A549 (cell line): ENCODE results near the gene DDX54. TPM values are rescaled to one million over a fixed set of nuclear protein-coding genes. Genes with fewer than 3 reads are reported as not detected.
A peak's percentile ranks its signal among the peaks of the same experiment; 100 is the strongest.

ENCODE experiments used
- ATAC-seq, 2 experiments: fragments of 200-7000 bp in 1 of 2; fragments of >200 bp in 1 of 2; cut with Nextera tagmentation in 1 of 2; cut with Tn5 transposase in 1 of 2; 3 replicates each; pipeline versions ENCODE4 v1.8.0 to v1.9.1; 2018 to 2020; ENCODE audit warnings: mild to moderate bottlenecking in 1 of 2, moderate library complexity in 1 of 2
- CTCF ChIA-PET: fragments of 300-600 bp; sonication (Branson Sonifier 250); formaldehyde crosslinking; extraction: SDS; loops from one replicate; lab custom pipeline; 2021; ENCODE audit warnings: antibody characterized with exemption, inconsistent platforms; lab: Yijun Ruan, JAX
- POLR2A ChIA-PET: fragments of 350-600 bp; formaldehyde crosslinking; extraction: SDS; loops from one replicate; lab custom pipeline; 2021; ENCODE audit warnings: antibody characterized with exemption, inconsistent platforms; lab: Yijun Ruan, JAX
- DNase-seq, 2 experiments: peaks; one replicate each; pipeline versions ENCODE4 v3.0.0 to v3.0.0-alpha.2; 2011 to 2016; ENCODE audit warnings: low read depth in 1 of 2, low spot score in 1 of 2
- FAIRE-seq: peaks from 2 replicates; lab custom pipeline; 2011; peaks lifted over from hg19 to GRCh38; lab: Jason Lieb, UNC
- H3K27ac ChIP-seq, 2 experiments: fragments of >200 bp; sonication (Bioruptor Twin); formaldehyde crosslinking; 3 replicates each; pipeline ENCODE4 v1.5.1; 2016 to 2017
- H3K4me1 ChIP-seq: fragments of >200 bp; sonication (Bioruptor Twin); formaldehyde crosslinking; 3 replicates; pipeline ENCODE4 v1.6.1; 2016
- H3K4me2 ChIP-seq: fragments of >200 bp; sonication (Bioruptor Twin); formaldehyde crosslinking; 3 replicates; pipeline ENCODE4 v1.6.1; 2016
- H3K4me3 ChIP-seq: fragments of >200 bp; sonication (Bioruptor Twin); formaldehyde crosslinking; 3 replicates; pipeline ENCODE4 v1.5.1; 2016
- H3K9me3 ChIP-seq: fragments of >200 bp; sonication (Bioruptor Twin); formaldehyde crosslinking; 3 replicates; pipeline ENCODE4 v1.6.1; 2016
- BHLHE40 ChIP-seq: IDR thresholded peaks from 2 replicates; pipeline ENCODE4 v1.6.1; 2012; ENCODE audit warnings: low read depth, low read length, inconsistent platforms
- CBX2 ChIP-seq: fragments of 200-600 bp; sonication (generic); IDR thresholded peaks from 2 replicates; pipeline ENCODE4 v1.6.1; 2016; ENCODE audit warnings: low read depth, mild to moderate bottlenecking, borderline replicate concordance
- CBX8 ChIP-seq: fragments of 200-600 bp; sonication (generic); IDR thresholded peaks from 2 replicates; pipeline ENCODE4 v1.6.1; 2016
- CHD4 ChIP-seq: fragments of 200-600 bp; sonication (generic); IDR thresholded peaks from 2 replicates; pipeline ENCODE4 v1.6.1; 2016; ENCODE audit warnings: antibody characterized with exemption, mild to moderate bottlenecking, borderline replicate concordance
- EHMT2 ChIP-seq: fragments of 200-600 bp; sonication (generic); IDR thresholded peaks from 2 replicates; pipeline ENCODE4 v1.6.1; 2016; ENCODE audit warnings: antibody characterized with exemption, low read depth, mild to moderate bottlenecking, moderate library complexity
- ESRRA ChIP-seq: fragments of 150-350 bp; IDR thresholded peaks from 2 replicates; pipeline ENCODE4 v1.6.1; 2014; ENCODE audit warnings: mild to moderate bottlenecking, low read length, borderline replicate concordance
- FOSL2 ChIP-seq, 2 experiments: fragments of 450-650 bp in 1 of 2; fragments of >200 bp in 1 of 2; sonication (Bioruptor Twin) in 1 of 2; formaldehyde crosslinking; IDR thresholded peaks; 2 replicates each; pipeline versions ENCODE4 v1.5.0 to v1.6.1; 2016 to 2020; ENCODE audit warnings: mild to moderate bottlenecking in 1 of 2, moderate library complexity in 1 of 2
- HEYL ChIP-seq: fragments of 250-450 bp; sonication (Bioruptor Pico); IDR thresholded peaks from 2 replicates; pipeline ENCODE4 v1.8.0; 2021; ENCODE audit warnings: mild to moderate bottlenecking, moderate library complexity
- HOXA7 ChIP-seq: fragments of 250-450 bp; sonication (Bioruptor Pico); IDR thresholded peaks from 2 replicates; pipeline ENCODE4 v1.5.0; 2020; ENCODE audit warnings: mild to moderate bottlenecking, moderate library complexity
- HOXB13 ChIP-seq: fragments of 250-450 bp; sonication (Bioruptor Pico); IDR thresholded peaks from 2 replicates; pipeline ENCODE4 v1.5.0; 2020; ENCODE audit warnings: low read depth, mild to moderate bottlenecking, moderate library complexity
- HOXB5 ChIP-seq: fragments of 250-450 bp; sonication (Bioruptor Pico); IDR thresholded peaks from 2 replicates; pipeline ENCODE4 v1.5.0; 2020; ENCODE audit warnings: mild to moderate bottlenecking, moderate library complexity
- JUNB ChIP-seq: fragments of >200 bp; sonication (Bioruptor Twin); formaldehyde crosslinking; IDR thresholded peaks from 2 replicates; pipeline ENCODE4 v1.6.1; 2016
- MAZ ChIP-seq: fragments of 150-350 bp; IDR thresholded peaks from 2 replicates; pipeline ENCODE4 v1.6.1; 2014; ENCODE audit warnings: antibody characterized with exemption, low read depth, low read length, borderline replicate concordance
- MYC ChIP-seq: IDR thresholded peaks from 2 replicates; pipeline ENCODE4 v1.6.1; 2012; ENCODE audit warnings: mild to moderate bottlenecking, inconsistent platforms, low read length, improper control_type of control experiment, borderline replicate concordance
- NFE2L2 ChIP-seq: fragments of 150-350 bp; conservative IDR thresholded peaks from 2 replicates; pipeline ENCODE4 v1.6.1; 2014; ENCODE audit warnings: low read length
- NPAS2 ChIP-seq: fragments of 250-450 bp; sonication (Bioruptor Pico); IDR thresholded peaks from 2 replicates; pipeline ENCODE4 v1.8.0; 2022; ENCODE audit warnings: mild to moderate bottlenecking, moderate library complexity, borderline replicate concordance
- NR3C1 ChIP-seq: fragments of >200 bp; sonication (Bioruptor Twin); formaldehyde crosslinking; IDR thresholded peaks from 3 replicates; pipeline ENCODE4 v1.6.1; 2017
- PHF8 ChIP-seq: fragments of 200-600 bp; sonication (generic); IDR thresholded peaks from 2 replicates; pipeline ENCODE4 v1.6.1; 2016; ENCODE audit warnings: low read depth, mild to moderate bottlenecking, antibody characterized with exemption, moderate library complexity, borderline replicate concordance
- RAD21 ChIP-seq, 2 experiments: fragments of >200 bp in 1 of 2; sonication (Bioruptor Twin) in 1 of 2; formaldehyde crosslinking in 1 of 2; IDR thresholded peaks in 1 of 2; conservative IDR thresholded peaks in 1 of 2; 2 replicates in 1 of 2; 3 replicates in 1 of 2; pipeline ENCODE4 v1.6.1; 2012 to 2018; ENCODE audit warnings: inconsistent platforms in 1 of 2
- RCOR1 ChIP-seq: fragments of 150-350 bp; IDR thresholded peaks from 2 replicates; pipeline ENCODE4 v1.6.1; 2014; ENCODE audit warnings: antibody characterized with exemption, low read length, low read depth
- TFCP2L1 ChIP-seq: fragments of 250-450 bp; sonication (Bioruptor Pico); IDR thresholded peaks from 2 replicates; pipeline ENCODE4 v1.5.0; 2021; ENCODE audit warnings: mild to moderate bottlenecking
- ZFP36 ChIP-seq: fragments of 450-650 bp; IDR thresholded peaks from 2 replicates; pipeline ENCODE4 v1.6.1; 2014; ENCODE audit warnings: borderline replicate concordance; ENCODE audit not compliant: partially characterized antibody
- WGBS: methylation state at CpG from one replicate; pipeline ENCODE4 v1.1.6; 2017; ENCODE audit errors: missing lambda C conversion rate; 5-methylcytosine and 5-hydroxymethylcytosine counted together
- polyA plus RNA-seq, 4 experiments: library from polyadenylated mRNA; depleted of rRNA in 3 of 4; stranded (reverse); fragments of >200 nt; fragmentation: RNase III in 1 of 4; extraction: RNeasy Plus Mini Kit Qiagen cat#74134 plus additional on column Dnase treatment in 1 of 4; gene quantifications; 2 replicates in 3 of 4; 3 replicates in 1 of 4; pipeline ENCODE4 v1.2.3, GENCODE V29; 2011 to 2017
- TF ChIP-seq, protein P1 (sequence below): IDR thresholded peaks from 2 replicates; pipeline ENCODE4 v1.6.1; 2012
- TF ChIP-seq, protein P2 (sequence below): fragments of 450-650 bp; IDR thresholded peaks from 2 replicates; pipeline ENCODE4 v1.6.1; 2014; ENCODE audit warnings: antibody characterized with exemption
- TF ChIP-seq, protein P3 (sequence below): fragments of >200 bp; sonication (Bioruptor Twin); formaldehyde crosslinking; IDR thresholded peaks from 2 replicates; pipeline ENCODE4 v1.6.1; 2016
- TF ChIP-seq, protein P4 (sequence below): fragments of 200-600 bp; sonication (generic); IDR thresholded peaks from 2 replicates; pipeline ENCODE4 v1.6.1; 2016; ENCODE audit warnings: antibody characterized with exemption, mild to moderate bottlenecking, moderate library complexity
- TF ChIP-seq, protein P5 (sequence below): IDR thresholded peaks from 2 replicates; pipeline ENCODE4 v1.6.1; 2012
- TF ChIP-seq, protein P6 (sequence below): fragments of 250-450 bp; sonication (Bioruptor Pico); IDR thresholded peaks from 2 replicates; pipeline ENCODE4 v1.5.0; 2020; ENCODE audit warnings: low read depth, mild to moderate bottlenecking, moderate library complexity

Gene DDX54
- polyA plus RNA-seq, 2 of the 4 experiments (the other 2 are of a cell fraction) = 62.4 to 64.5 TPM

DNA sequence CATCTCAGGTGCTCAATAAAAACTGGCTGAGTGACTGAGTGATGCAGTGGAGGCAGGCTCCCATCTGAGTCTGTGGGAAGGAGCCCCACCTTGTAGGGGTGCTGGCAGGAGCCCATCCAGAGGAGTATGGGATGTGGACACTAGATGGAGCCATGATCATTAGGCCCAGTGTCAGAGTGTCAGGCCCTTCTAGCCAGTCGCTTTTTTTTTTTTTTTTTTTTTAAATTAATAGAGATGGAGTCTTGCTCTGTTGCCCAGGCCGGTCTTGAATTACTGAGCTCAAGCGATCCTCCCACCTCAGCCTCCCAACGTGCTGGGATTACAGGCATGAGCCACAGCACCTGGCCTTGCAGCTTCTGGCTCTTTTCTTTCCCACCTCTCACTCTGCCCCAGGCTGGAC lies 11.7 kb upstream of the DDX54 start (continued):
- TF ChIP-seq NPAS2 (CRISPR knock-in tag) = no peak
- no peak for TF ChIP-seq CBX8
- TF ChIP-seq, protein P1, sequence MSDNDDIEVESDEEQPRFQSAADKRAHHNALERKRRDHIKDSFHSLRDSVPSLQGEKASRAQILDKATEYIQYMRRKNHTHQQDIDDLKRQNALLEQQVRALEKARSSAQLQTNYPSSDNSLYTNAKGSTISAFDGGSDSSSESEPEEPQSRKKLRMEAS = no peak
- peak; percentile 79 to 82 for TF ChIP-seq RAD21 (conservative IDR thresholded peaks at IDR 0.05 in 1 of 2, IDR thresholded peaks at IDR 0.05 in 1 of 2)

DNA sequence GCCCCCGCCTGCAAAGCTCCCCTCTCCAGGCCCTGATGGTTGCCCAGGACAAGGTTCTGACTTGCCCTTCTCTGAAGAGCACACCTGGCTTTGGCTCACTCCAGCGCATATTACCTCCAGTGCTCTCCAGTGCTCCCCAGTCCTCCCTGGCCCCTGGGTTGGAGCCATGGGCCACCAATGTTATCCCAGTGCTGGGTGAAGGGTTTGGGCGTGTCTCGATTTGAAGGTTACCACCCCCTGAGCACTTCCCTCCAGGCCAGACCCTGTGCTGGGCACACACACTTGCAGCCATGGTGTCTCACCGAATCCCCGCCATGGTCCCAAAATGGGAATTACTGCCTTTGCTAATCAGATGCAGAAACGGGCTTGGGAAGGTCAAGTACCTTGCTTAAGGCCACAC lies 11.3 kb upstream of the DDX54 start:
- FAIRE-seq (no peak), DNase-seq (no peak)
- Histone ChIP-seq H3K4me3 (no peak overlapping the region), H3K4me1 (peaks cover 27% of the 10 kb centered on the region)
- TF ChIP-seq ESRRA = no peak
- TF ChIP-seq PHF8 = no peak
- TF ChIP-seq NR3C1 = no peak
- TF ChIP-seq, protein P2, sequence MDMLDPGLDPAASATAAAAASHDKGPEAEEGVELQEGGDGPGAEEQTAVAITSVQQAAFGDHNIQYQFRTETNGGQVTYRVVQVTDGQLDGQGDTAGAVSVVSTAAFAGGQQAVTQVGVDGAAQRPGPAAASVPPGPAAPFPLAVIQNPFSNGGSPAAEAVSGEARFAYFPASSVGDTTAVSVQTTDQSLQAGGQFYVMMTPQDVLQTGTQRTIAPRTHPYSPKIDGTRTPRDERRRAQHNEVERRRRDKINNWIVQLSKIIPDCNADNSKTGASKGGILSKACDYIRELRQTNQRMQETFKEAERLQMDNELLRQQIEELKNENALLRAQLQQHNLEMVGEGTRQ = no peak
- TF ChIP-seq HEYL (CRISPR knock-in tag) = no peak
- TF ChIP-seq, protein P3, sequence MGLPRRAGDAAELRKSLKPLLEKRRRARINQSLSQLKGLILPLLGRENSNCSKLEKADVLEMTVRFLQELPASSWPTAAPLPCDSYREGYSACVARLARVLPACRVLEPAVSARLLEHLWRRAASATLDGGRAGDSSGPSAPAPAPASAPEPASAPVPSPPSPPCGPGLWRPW = no peak
- TF ChIP-seq NFE2L2 = no peak
- no peak for TF ChIP-seq RCOR1
- TF ChIP-seq MYC = no peak
- TF ChIP-seq CBX2 = no peak
- no peak for TF ChIP-seq HOXA7 (CRISPR knock-in tag)
- no peak for TF ChIP-seq EHMT2
- no peak for TF ChIP-seq HOXB5
- TF ChIP-seq, protein P4, sequence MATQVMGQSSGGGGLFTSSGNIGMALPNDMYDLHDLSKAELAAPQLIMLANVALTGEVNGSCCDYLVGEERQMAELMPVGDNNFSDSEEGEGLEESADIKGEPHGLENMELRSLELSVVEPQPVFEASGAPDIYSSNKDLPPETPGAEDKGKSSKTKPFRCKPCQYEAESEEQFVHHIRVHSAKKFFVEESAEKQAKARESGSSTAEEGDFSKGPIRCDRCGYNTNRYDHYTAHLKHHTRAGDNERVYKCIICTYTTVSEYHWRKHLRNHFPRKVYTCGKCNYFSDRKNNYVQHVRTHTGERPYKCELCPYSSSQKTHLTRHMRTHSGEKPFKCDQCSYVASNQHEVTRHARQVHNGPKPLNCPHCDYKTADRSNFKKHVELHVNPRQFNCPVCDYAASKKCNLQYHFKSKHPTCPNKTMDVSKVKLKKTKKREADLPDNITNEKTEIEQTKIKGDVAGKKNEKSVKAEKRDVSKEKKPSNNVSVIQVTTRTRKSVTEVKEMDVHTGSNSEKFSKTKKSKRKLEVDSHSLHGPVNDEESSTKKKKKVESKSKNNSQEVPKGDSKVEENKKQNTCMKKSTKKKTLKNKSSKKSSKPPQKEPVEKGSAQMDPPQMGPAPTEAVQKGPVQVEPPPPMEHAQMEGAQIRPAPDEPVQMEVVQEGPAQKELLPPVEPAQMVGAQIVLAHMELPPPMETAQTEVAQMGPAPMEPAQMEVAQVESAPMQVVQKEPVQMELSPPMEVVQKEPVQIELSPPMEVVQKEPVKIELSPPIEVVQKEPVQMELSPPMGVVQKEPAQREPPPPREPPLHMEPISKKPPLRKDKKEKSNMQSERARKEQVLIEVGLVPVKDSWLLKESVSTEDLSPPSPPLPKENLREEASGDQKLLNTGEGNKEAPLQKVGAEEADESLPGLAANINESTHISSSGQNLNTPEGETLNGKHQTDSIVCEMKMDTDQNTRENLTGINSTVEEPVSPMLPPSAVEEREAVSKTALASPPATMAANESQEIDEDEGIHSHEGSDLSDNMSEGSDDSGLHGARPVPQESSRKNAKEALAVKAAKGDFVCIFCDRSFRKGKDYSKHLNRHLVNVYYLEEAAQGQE = no peak
- TF ChIP-seq JUNB = no peak
- no peak for TF ChIP-seq ZFP36
- TF ChIP-seq, all 56 proteins: peak for 0
- whole genome bisulfite sequencing = 66% methylated on average over 7 of the region's 7 CpGs
- CTCF ChIA-PET = interaction anchor here (0.9 to 3.8 kb wide), 18 partner anchors 9 to 228 kb away, joined by 3 to 35 read pairs (median 5); partner anchors contain the start of genes SDSL and TPCN1
- H3K27ac ChIP-seq = peak overlapping the region in 1 of 2 experiments; percentile 83; a peak in 1 of 6 replicates
- peak in 1 of 2 experiments; percentile 1; a peak in 1 of 6 replicates for ATAC-seq
- POLR2A ChIA-PET = no interaction called here
- no peak overlapping the region for H3K4me2 ChIP-seq
- H3K9me3 ChIP-seq = no peaks in the 10 kb centered on the region

DNA sequence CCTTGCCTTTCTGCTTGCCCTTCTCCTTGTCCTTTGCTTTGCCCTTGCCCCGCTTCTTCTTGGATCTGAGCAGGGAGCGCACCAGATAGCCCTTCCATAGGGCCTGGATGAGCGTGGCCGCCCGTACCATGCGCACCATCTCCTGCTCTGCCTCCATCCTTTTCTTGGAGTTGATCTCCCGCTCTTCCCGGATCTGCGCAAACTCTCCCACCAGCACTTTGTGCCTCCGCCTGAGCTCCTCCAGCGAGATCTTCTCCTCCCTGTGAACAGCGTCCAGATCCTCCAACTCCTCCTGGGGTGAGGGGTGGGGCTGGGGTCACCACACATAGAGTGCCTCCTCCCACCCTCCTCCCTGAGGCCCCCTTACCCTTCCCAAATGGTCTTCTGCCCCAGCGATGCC lies 10.3 kb upstream of the DDX54 start:
- WGBS = 94% methylated on average over 13 of the region's 13 CpGs
- Histone ChIP-seq H3K4me3 (no peak overlapping the region), H3K9me3 (no peaks in the 10 kb centered on the region), H3K27ac (peak overlapping the region in 1 of 2 experiments; percentile 83; a peak in 4 of 6 replicates), H3K4me1 (peaks cover 33% of the 10 kb centered on the region), H3K4me2 (no peak overlapping the region)
- FAIRE-seq (no peak), ATAC-seq (no peak), DNase-seq (no peak)
- ChIA-PET POLR2A (interaction anchor here (1.1 kb wide), 1 partner anchor 26 kb away, joined by 5 read pairs; the partner anchor contains the start of gene TPCN1), CTCF (interaction anchor here (0.6 to 3.8 kb wide), 12 partner anchors 9 to 229 kb away, joined by 3 to 35 read pairs (median 4); partner anchors contain the start of genes DDX54, RITA1, SDSL and TPCN1)
- TF ChIP-seq TFCP2L1 (no peak), NPAS2 (CRISPR knock-in tag) (no peak), BHLHE40 (no peak), FOSL2 (IDR thresholded peaks at IDR 0.05) (no peak), FOSL2 (CRISPR knock-in tag; IDR thresholded peaks at IDR 0.05) (no peak), NFE2L2 (no peak), HOXB13 (CRISPR knock-in tag) (no peak), CHD4 (no peak), MAZ (no peak), CBX8 (no peak), HOXA7 (CRISPR knock-in tag) (no peak), HEYL (CRISPR knock-in tag) (no peak), RCOR1 (no peak)
- TF ChIP-seq, protein P5, sequence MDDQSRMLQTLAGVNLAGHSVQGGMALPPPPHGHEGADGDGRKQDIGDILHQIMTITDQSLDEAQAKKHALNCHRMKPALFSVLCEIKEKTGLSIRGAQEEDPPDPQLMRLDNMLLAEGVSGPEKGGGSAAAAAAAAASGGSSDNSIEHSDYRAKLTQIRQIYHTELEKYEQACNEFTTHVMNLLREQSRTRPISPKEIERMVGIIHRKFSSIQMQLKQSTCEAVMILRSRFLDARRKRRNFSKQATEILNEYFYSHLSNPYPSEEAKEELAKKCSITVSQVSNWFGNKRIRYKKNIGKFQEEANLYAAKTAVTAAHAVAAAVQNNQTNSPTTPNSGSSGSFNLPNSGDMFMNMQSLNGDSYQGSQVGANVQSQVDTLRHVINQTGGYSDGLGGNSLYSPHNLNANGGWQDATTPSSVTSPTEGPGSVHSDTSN = no peak
- TF ChIP-seq, protein P6, sequence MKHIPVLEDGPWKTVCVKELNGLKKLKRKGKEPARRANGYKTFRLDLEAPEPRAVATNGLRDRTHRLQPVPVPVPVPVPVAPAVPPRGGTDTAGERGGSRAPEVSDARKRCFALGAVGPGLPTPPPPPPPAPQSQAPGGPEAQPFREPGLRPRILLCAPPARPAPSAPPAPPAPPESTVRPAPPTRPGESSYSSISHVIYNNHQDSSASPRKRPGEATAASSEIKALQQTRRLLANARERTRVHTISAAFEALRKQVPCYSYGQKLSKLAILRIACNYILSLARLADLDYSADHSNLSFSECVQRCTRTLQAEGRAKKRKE (CRISPR knock-in tag) = no peak
